ENCODE results near the gene SETD7.

SETD7 gene

DNA sequence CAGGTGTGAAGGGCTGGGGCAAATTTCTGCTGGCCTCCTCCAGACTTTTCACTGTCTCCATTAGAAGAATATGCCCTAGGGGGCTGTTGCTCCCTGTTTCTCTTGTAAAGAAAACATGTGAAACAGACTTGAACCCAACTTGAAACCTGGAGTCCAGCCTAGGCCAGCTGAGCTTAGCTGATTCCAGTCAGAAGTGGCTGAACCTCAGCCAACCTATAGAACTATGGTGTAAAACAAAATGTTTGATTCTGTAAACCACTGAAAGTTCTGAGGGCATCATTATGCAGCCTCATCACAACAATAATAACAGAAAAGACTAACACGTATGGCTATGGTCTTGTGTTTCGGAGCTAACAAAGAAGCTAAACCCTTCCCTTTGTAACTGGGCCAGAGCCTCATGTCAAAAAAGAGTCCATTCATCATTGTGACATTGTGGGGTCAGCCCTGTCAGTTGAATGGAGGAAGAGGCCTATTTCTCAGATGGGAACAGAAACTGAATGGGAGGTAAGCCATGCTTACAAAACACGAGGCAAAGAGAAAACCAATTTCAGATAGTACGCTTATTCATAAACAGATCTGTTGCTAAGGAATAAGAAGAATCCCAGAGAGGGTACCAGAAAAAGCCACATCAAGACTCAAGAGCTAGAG is 34.1 kb downstream of the SETD7 start:
- no peak overlapping the region for H3K4me3 ChIP-seq (ENCODE audit: control insufficient read depth, low read depth, low read length)
- DNase-seq (ENCODE audit: low read depth): no peak
- TF ChIP-seq, protein P1, sequence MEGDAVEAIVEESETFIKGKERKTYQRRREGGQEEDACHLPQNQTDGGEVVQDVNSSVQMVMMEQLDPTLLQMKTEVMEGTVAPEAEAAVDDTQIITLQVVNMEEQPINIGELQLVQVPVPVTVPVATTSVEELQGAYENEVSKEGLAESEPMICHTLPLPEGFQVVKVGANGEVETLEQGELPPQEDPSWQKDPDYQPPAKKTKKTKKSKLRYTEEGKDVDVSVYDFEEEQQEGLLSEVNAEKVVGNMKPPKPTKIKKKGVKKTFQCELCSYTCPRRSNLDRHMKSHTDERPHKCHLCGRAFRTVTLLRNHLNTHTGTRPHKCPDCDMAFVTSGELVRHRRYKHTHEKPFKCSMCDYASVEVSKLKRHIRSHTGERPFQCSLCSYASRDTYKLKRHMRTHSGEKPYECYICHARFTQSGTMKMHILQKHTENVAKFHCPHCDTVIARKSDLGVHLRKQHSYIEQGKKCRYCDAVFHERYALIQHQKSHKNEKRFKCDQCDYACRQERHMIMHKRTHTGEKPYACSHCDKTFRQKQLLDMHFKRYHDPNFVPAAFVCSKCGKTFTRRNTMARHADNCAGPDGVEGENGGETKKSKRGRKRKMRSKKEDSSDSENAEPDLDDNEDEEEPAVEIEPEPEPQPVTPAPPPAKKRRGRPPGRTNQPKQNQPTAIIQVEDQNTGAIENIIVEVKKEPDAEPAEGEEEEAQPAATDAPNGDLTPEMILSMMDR (IDR thresholded peaks at IDR 0.05; ENCODE audit: control insufficient read depth, insufficient read depth, low read depth, low read length, missing control alignments): no peak

DNA sequence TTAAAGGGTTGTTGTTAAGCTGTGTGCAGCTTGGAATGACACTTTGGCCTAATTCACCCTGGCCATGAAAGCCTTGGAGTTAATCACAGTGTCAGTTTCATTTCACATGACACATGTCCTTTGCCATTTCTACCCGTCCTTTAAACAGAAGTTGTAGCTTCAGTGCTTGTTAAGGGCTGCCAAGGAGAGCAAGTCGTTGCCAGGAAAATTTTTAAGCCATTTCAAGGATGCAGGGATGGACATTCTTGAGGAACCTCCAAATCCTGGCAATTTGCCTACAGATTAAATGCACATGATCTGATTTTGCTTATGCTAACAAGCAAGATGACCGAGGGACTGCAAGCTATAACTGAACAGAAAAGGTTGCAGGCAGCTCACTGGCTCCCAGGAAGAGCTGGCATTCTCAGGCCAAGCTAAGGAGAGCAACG is 40.5 kb downstream of the SETD7 start:
- TF ChIP-seq, protein P1 (IDR thresholded peaks at IDR 0.05; ENCODE audit: control insufficient read depth, insufficient read depth, low read depth, low read length, missing control alignments): no peak
- no peak for DNase-seq (ENCODE audit: low read depth)
- H3K4me3 ChIP-seq (ENCODE audit: control insufficient read depth, low read depth, low read length): no peak overlapping the region

DNA sequence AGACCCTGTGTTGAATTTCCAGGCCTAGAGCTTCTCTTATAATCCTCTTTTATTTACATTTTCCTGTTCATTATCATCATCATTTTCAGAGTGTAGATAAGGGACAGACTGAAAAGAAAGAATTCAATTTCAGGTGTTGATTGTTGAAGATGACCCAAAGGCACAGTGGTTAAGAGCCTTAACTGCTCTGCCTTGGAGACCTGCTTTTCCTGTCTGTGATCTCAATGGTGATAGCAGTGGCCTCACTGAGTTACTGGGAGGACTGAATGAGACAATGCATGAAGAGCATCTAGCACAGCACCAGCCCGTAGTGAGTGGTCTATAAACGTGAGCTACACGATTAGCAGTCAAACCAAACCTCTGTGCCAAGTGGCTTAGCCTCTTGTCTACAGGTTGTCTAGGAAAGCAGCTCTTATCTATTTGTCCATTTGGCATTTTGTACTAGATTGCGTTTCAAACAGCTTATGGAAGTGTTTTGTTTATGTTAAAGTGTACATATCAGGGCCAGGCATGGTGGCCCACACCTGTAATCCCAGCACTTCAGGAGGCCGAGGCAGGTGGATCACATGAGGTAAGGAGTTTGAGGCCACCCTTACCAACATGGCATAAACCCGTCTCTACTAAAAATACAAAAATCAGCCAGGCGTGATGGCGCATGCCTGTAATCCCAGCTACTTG is 41.5 kb downstream of the SETD7 start:
- TF ChIP-seq, protein P1 (IDR thresholded peaks at IDR 0.05; ENCODE audit: control insufficient read depth, insufficient read depth, low read depth, low read length, missing control alignments): no peak
- H3K4me3 ChIP-seq (ENCODE audit: control insufficient read depth, low read depth, low read length): no peak overlapping the region
- no peak for DNase-seq (ENCODE audit: low read depth)

DNA sequence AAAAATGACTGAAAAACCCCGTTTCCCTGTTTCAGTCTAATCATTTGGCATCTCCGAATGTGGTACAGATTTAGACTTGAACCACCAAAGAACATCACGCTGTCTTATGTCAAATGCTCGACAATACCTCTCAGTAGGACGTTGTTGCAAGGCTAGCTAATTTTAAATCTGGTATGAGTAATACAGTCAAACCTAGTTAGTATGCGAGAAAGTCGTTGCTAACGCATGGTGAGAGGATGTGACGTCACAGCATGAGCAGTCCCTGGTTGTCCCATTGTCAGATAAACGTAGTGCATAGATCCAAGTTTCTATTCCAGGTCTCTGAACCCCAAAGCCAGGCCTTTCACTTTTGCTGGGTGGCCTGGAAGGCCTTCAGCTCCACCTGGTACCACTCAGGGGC is 44.7 kb downstream of the SETD7 start:
- no peak overlapping the region for H3K4me3 ChIP-seq (ENCODE audit: control insufficient read depth, low read depth, low read length)
- TF ChIP-seq, protein P1 (IDR thresholded peaks at IDR 0.05; ENCODE audit: control insufficient read depth, insufficient read depth, low read depth, low read length, missing control alignments): no peak
- DNase-seq (ENCODE audit: low read depth): no peak

DNA sequence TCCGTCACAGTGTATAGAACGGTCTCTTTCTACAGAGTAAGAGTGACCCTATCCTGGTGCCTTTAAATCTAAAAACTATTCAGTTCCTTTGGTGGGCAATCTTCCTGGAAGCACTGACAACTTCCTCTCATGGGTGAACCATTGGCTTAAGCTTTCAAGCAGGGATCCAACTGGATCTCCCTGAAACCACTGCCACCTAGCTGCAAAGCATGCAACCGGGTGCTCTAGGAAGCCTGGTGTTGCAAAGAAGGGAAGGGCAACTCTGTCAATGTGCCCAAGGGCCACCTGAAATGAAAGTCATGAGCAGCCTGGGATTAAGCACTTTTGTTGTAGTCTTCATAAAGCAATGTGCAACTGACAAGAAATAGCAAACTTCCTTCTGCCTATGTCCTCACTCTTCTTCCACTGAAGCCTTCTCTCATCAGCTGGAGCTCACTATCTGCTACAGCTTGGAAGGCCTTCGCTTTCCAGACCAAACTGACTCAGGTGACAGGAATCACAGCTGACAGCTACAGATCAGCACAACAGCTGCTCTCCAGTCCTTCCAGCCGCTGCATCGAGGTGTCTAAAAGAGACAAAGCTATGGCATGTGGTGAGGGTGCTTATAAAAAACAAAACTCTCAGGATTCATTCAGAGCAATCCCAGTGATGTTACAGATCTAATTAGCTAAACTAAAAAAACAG is 46.1 kb downstream of the SETD7 start:
- no peak for DNase-seq (ENCODE audit: low read depth)
- H3K4me3 ChIP-seq (ENCODE audit: control insufficient read depth, low read depth, low read length): no peak overlapping the region
- TF ChIP-seq, protein P1 (IDR thresholded peaks at IDR 0.05; ENCODE audit: control insufficient read depth, insufficient read depth, low read depth, low read length, missing control alignments): peak; percentile 42

DNA sequence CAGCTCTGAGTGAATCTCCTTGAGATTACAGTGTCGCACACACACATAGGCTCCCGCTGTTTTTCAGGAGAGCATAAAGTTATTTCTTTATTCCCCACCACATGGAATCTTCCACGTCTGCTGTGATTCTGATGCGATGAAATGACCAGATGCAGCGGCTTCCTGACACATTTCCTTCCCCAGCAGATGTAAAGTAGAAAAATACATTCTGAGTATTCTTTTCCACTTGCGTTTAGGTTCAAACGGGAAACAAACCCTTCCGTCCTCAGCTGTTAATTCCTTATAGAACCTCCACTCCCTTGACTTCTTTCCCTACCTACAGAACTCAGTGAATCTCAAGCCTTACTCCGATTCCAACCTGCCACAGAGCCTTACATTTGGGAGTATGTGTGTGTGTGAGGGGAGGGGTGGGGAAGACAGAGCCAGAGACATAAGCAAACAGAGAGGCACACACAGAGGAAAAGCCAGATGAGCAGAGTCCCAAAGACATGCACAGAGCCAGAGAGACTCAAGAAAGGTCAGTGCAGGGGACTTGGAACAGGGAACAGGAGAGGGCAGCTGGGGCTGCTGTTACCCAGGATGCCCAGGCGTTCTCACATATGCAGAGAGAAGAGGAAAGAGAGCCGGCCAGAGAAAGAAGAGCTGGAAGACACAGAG is 47.3 kb downstream of the SETD7 start:
- TF ChIP-seq, protein P1 (IDR thresholded peaks at IDR 0.05; ENCODE audit: control insufficient read depth, insufficient read depth, low read depth, low read length, missing control alignments): no peak
- no peak overlapping the region for H3K4me3 ChIP-seq (ENCODE audit: control insufficient read depth, low read depth, low read length)
- no peak for DNase-seq (ENCODE audit: low read depth)

Data from AG09309 (cell line).